Esophagus squamous epithelium (tissue), 4 donors: ENCODE measurements around the gene CKLF.

Experiments
- CTCF ChIP-seq, 6 experiments: fragments of 450-650 bp in 4 of 6; fragments of 200-600 bp in 2 of 6; sonication (generic) in 2 of 6; IDR thresholded peaks; one replicate each; pipeline ENCODE4 v1.5.1; 2016 to 2019; ENCODE audit warnings: antibody characterized with exemption in 6 of 6, mild to moderate bottlenecking in 4 of 6, moderate library complexity in 4 of 6
- POLR2A ChIP-seq, 4 donors: fragments of 450-650 bp; IDR thresholded peaks; one replicate each; pipeline ENCODE4 v1.6.1; 2017; ENCODE audit warnings: antibody characterized with exemption in 4 of 4, mild to moderate bottlenecking in 4 of 4, moderate library complexity in 3 of 4

DNA sequence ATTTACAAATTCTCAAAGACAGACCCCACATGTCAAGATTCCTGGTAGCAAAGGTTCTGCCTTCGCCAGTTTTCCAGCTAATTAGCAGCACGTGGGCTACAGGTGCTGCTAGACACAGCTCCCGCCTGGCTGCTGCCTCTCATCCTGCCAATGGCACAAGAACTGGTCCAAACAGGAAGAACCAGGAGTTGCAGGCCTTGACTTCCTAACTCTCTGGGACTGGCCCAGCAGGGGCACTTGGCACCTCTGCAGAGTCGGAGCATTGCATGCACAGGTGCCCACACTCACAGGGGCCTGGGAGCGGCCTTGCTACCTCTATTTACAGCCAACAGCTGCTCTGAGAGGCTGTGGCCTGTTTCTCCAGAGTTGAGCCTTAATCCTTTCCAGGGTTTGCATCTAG, 42.1 kb upstream of the CKLF start:
- no peak for TF ChIP-seq CTCF (IDR thresholded peaks at IDR 0.05)
- TF ChIP-seq POLR2A (IDR thresholded peaks at IDR 0.05), result no peak
